Keratinocyte (primary cell): ENCODE results near the gene SYT2.
"Not testable (repeated sequence)": the region's sequence is repeated elsewhere in the genome, so short reads cannot be mapped to it uniquely, and the experiment has no call there.

Experiments
- EZH2 ChIP-seq: IDR thresholded peaks from one replicate; pipeline ENCODE4 v1.6.1; 2012; ENCODE audit warnings: inconsistent platforms, mild to moderate bottlenecking, low read length, moderate library complexity
- TF ChIP-seq, protein P1 (sequence below), 3 experiments: IDR thresholded peaks in 1 of 3; conservative IDR thresholded peaks in 1 of 3; optimal IDR thresholded peaks in 1 of 3; 2 replicates in 2 of 3; 3 replicates in 1 of 3; pipeline versions ENCODE3 to v1.5.1; 2011; ENCODE audit warnings: low read length in 3 of 3, mild to moderate bottlenecking in 3 of 3, moderate library complexity in 2 of 3, control low read depth in 1 of 3, inconsistent platforms in 1 of 3; ENCODE audit not compliant: insufficient read depth in 2 of 3; ENCODE audit errors: extremely low read depth in 1 of 3

GRCh38 chr1:202615208-202615500 lies 95.1 kb downstream of the SYT2 start:
- TF ChIP-seq, protein P1, sequence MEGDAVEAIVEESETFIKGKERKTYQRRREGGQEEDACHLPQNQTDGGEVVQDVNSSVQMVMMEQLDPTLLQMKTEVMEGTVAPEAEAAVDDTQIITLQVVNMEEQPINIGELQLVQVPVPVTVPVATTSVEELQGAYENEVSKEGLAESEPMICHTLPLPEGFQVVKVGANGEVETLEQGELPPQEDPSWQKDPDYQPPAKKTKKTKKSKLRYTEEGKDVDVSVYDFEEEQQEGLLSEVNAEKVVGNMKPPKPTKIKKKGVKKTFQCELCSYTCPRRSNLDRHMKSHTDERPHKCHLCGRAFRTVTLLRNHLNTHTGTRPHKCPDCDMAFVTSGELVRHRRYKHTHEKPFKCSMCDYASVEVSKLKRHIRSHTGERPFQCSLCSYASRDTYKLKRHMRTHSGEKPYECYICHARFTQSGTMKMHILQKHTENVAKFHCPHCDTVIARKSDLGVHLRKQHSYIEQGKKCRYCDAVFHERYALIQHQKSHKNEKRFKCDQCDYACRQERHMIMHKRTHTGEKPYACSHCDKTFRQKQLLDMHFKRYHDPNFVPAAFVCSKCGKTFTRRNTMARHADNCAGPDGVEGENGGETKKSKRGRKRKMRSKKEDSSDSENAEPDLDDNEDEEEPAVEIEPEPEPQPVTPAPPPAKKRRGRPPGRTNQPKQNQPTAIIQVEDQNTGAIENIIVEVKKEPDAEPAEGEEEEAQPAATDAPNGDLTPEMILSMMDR (optimal IDR thresholded peaks at IDR 0.05 in 1 of 3, IDR thresholded peaks at IDR 0.05 in 1 of 3, conservative IDR thresholded peaks at IDR 0.05 in 1 of 3; ENCODE audit: extremely low read depth in 1 of 3, insufficient read depth in 2 of 3, low read length in 3 of 3) = not testable (repeated sequence)
- TF ChIP-seq EZH2 = not testable (repeated sequence)
